Midbrain (tissue), 1 donor: ENCODE results near the gene NMBR.
"Not testable (repeated sequence)": the region's sequence is repeated elsewhere in the genome, so short reads cannot be mapped to it uniquely, and the experiment has no call there.

Experiments
- DNase-seq: peaks from one replicate; lab custom pipeline; 2025; lab: John Stamatoyannopoulos, UW

NMBR gene

DNA sequence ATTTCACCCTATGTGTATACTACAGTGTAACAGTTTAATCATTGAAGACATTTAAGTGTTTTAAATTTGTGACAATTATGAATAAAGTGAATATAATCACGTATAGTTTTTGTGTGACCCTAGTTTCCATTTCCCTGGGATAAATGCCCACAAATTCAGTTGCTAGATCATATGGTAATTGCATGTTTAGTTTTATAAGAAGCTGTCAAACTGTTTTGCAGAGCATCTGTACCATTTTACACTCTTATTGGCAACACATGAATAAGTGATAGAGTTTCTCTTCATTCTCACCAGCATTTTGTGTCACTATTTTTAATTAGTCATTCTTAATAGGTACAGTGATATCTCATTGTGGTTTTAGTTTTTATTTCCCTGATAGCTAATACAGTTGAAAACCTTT, 7.4 kb upstream of the NMBR start:
- DNase-seq: no peak

DNA sequence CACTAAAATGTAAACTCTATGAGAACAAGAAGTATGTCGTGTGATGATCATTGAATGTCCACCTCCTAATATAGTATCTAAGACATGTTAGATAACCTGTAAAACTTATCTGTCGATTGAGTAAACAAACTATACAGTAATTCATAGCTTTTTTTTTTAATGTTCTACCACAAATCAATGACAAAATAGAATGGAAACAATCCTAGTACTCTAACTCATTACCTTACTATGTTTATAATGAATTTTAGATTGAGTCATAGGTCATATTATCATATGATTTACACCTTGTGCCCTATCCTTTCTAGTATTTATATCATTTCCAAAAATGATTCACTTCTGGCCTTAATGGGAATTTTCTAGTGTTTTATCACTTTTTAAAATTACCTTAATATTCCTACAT, 6.3 kb upstream of the NMBR start:
- DNase-seq: no peak

DNA sequence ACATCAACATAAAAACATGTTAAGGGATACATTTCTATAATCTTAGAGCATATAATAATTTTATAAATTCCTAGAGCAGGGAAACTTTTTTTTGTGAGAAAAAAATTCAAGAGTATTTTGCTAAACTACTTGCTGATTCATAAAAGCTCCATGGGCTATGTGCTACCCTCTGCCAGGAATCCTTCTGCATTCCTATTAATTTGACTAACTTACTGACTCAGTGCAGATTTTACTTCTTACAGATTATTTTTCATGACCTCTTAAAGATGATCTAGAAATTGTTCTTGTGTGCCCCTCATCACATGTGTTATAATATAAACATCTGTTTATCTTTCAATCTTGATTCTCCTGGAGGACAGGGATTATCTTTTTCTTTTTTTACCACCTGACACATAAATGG, 5.8 kb upstream of the NMBR start:
- DNase-seq: no peak

DNA sequence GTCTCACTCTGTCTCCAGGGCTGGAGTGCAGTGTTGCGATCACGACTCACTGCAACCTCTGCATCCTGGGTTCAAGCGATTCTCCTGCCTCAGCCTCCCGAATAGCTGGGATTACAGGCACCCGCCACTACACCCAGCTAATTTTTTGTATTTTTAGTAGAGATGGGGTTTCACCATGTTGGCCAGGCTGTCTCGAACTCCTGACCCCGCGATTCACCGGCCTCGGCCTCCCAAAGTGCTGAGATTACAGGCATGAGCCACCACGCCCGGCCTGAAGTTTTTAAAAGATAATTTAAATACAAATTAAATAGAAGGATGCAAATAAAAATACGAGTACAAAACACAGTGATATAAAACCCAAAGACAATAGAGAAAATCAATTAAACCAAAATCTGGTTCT, 5.4 kb downstream of the NMBR start:
- not testable (repeated sequence) for DNase-seq

DNA sequence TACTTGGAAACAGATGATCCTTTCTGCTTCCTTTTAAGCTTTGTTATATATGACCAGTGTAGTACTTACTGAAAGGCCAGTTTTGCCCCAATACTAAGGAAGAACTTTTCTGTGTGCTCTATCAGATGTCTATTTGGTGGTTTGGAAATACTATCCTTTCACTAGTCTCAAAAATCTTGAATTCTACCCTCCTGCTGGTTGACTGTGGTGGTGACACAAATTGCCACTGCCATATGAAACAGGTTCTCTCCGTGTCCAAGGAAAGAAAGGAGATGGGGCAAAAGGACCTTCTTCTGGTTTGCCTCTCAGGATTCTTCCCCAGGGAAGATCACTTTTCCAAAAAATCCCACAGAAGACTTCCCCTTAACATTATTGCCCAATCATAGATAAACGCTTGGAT, 8.0 kb downstream of the NMBR start:
- no peak for DNase-seq

DNA sequence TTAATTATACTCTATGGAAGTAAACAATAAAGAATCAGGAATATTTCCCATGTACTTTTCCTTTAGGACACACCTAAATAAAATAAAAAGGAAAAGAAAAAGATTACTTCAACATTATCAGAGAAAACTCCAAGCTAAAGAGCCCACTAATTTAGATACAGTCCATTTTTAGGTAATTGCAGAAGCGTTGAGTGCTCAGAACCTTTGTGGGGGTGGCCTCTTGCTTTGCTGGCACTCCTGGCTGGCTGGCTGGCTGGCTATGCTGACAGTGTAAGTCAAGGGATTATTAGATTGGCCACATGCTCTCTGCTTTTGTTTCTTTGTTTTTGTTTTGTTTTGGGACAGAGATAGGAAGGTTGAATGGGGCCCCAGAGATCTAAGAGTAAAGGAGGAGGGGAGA, 14.3 kb downstream of the NMBR start, which contains the start of gene GJE1:
Gene GJE1 (plus strand): TSS at position 301 of the 400 bp plus-strand sequence. CDS start 234 bp downstream, outside the sequence.
- no peak for DNase-seq

DNA sequence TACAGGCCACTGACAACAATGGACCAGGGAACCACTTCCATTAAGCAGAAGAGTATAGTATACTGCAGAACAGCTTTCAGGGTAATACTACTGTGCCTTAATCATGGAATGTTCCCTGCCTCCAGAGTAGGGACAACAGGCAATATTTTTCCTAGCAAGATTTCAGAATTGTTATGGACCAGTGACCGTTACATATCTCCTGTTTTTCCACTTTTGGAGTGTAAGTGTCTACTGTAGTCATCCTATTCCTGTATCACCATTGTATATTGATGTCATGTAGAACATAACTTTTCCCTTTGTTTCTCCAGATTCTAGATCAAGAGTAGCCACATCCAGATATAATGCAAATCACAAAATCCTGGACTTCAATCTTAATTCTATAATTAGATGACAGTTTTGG, 16.1 kb downstream of the NMBR start:
- no peak for DNase-seq

DNA sequence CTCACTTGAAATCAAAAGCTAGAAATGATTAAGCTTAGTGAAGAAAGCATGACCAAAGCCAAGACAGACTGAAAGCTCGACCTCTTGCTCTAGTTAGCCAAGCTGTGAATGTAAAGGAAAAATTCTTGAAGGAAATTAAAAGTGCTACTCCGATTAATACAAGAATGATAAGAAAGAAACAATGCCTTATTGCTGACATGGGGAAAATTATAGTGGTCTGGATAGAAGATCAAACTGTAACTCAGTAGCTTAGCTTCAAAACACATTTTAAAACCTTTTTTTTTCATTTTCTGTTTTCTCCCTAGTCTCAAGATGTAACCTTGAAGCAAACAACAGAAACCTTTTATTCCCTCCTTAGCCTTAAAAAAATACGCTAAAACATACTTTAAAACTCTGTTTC, 25.6 kb downstream of the NMBR start:
- DNase-seq: no peak

DNA sequence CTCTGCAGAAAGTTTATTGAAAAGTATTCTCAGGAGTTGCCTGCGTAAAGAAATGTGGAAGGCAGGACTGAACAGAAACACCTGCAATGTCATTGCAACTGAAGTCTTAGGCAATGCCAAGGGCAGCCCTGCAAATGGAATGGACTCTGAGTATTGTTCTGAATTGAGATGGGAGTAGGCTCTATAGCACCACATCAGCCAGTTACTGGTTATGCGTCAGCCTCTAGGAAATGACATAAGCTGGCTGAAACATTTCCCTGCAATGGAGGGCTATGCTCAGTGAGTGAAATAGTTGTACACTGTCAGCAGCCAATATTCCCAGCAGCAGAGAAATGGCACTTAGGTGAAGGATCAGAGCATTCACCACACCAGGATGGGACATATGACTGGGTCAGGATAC, 28.0 kb downstream of the NMBR start:
- no peak for DNase-seq

DNA sequence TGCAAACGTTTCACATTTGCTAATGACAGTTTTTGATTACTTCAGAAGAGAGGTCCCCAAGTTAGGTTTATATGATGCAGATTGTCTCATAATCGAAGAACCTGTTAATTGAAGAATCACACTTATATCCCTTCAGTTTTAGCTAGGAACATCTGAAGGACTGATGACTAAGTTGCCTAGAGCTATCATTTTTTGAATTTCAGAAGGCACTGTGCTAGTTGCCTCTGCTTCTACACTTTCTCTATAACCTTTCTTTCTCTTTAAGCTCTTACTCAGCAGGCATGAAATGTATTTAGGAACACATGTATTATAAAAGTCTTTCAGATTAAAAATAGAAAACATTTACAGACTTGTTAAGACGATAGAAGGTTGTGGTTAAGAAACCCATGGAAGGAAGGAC, 28.6 kb downstream of the NMBR start:
- DNase-seq: no peak

DNA sequence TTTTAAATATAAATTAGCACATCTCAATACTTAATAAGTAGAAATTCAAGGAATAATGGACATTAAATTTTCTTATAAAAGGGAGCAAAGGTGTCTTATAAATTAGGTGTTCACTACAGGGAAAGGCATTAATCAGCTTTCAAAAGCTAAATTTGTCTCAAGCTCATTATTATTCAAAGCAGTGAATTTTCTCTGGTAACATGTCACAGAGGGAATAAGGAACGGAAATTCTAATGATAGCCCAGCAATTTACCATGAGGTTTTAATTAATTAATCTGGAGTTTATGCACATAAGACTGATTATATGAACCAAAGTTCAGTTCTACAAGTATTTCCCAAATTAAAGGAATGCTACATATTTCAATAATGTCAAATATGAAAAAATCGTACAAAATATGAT, 29.6 kb downstream of the NMBR start:
- DNase-seq: no peak

DNA sequence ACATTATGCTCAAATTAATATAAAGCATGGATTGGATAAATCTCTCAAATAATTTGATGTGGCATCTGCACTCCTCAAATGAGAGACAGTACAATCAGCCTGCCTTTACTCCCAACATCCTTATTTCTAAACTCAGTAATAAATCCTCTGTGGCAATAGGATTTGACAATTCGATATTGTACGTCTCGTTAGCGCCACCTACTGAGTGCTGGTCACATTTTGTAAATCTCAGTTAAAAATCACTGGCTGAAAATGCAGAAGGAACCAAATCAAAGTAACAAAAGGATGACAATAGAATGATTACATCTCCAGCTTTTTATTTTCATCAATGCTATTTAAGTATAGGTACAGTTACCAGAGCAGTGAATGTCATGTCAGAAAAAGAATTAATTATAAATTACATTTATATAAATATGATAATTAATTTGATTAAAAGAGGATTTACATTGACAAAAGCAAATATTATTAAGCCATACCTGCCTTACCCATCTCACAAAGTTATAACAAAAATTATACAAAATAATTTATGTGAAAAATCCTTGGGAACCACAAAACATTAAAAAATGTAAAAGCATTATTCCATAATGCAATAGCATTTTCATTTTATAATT, 34.4 kb downstream of the NMBR start:
- peak; percentile 81 for DNase-seq

DNA sequence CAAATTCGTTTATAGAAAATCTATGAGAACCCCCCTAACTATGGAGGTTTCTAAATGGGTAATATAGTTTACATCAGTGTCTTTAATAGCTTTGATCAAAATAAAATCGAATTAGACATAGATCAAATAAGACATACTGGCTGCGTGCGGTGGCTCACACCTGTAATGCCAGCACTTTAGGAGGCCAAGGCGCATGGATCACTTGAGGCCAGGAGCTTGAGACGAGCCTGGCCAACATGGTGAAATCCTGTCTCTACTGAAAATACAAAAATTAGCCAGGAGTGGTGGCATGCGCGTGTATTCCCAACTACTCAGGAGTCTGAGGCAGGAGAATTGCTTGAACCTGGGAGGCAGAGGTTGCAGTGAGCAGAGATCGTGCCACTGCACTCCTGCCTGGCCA, 36.1 kb downstream of the NMBR start:
- DNase-seq: not testable (repeated sequence)

DNA sequence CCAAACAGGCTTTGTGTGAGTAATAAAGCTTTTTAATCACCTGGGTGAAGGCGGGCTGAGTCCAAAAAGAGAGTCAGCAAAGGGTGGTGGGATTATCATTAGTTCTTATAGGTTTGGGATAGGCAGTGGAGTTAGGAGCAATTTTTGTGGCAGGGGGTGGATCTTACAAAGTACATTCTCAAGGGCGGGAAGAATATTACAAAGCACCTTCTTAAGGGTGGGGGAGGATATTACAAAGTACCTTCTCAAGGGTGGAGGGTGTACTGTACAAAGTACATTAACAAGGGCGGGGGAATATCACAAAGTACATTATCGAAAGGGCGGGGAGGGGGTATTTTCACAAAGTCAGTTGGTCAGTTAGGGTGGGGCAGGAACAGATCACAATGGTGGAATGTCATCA, 42.1 kb downstream of the NMBR start:
- not testable (repeated sequence) for DNase-seq

DNA sequence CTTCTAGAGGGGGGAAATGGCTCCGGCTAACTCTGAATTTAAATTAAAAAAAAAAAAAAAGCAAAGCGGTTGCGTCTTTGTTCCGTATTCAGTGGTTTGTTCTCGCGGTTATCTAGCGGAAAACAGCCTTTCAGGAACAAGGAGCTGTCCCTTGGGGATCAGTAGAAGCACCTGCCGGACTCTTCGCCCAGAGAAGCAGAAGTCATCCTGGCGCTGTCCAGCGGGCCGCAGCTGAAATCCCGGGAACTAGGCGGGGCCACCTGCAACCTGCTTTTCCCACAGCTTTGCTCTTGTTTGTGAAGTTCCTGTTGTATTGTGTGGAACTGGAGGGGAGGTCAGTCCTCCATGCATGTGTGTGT, 58.1 kb downstream of the NMBR start:
- DNase-seq: no peak

DNA sequence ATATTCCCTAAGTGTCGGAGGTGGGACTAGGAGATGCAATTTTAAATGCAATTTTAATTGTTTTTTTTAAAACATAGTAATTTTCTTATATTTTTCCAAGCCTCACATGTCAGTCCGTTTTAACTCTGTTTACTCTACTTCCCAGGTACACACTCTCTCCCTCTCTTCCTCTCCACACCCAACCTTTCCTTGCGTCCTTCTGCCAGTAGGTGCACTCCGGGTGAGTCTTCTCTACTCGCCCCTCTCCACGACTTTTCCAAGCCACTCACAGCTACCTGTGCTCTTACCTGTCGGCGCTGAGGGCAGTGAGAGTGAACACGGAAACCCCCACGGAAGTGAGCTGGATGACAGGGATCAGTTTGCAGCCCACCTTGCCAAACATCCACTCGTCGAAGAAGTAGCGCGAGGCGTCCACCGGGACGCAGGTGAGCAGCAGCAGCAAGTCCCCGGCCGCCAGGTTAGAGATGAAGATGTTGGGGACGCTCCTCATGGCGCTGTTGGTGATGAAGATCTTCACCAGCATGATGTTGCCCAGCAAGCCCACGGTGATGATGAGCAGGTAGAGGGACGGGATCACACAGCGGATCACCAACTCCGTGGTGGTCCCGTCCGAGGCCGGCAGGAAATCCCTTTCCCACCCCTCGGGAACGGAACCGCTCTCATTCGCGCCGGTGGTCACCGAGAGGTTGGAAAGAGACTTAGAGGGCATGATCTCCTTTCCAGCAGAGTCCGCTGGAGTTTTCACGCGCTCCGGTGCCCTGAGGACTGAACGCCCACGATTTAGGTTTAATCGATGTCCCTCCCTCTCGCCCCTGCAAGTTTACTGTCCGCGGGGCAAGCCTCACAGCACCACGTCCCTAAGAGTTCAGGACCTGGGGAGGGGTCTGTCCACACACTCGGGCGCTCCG, 58.7 kb downstream of the NMBR start:
- DNase-seq: no peak

DNA sequence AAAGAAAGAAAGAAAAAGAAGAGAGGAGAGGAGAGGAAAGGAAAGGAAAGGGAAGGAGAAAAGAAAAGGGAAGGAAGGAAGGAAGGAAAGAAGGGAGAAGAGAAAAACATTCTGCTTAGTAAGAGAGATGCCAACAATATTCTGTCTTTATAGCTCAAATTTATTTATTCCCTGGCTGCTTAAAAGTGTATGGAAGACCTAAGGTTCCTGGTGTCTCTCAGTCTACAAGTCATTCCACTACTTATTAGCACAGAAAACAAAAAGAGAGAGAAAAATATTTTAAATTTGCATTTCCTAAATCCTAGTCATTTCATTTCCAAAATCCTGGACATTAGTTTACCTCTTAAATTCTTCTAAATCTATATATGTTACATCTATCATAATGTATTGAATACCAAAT, 67.8 kb downstream of the NMBR start:
- no peak for DNase-seq

DNA sequence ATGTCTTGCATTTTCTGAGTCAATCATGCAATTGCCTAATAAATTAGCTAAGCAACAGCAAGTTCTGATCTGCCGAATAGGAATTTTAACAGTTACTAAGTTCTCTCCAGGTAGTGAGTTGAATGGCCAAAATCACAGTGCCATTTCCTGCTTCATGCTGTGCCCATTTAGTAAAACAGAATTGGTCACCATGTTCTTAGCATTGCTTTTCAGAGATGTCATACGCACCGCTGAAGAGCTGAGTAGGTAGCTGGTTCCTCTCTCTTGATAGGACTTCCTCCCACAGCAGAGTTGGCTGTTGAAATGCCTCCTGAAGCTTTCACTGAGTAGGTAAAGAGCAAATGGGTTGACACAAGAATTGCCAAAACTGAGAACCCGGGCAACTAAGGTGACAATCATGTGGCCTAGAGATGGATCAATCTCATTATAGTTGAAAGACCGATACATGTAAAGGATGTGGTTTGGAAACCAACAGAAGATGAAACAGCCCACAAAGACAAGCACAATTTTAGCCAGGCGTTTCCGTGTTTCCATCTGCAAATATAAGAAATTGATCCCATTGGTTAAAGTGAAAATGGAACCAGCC, 71.3 kb downstream of the NMBR start:
- DNase-seq: no peak

DNA sequence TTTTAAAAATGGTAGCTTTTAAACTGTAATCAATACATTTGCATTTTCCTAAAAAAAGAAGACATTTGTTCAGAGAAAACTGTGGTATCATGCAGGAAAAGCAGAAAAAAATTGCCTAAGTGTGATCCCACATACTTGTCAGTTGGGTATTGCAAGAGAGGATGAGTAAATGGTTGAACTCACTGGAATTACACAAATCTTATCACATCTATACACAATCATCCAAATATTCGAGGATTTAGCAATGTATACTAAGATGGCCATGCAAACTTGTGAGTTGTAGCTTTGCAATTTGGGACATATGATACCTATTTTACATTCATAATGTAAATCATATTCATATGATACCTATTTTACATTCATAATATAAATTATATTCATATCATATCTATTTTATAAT, 72.4 kb downstream of the NMBR start:
- no peak for DNase-seq

DNA sequence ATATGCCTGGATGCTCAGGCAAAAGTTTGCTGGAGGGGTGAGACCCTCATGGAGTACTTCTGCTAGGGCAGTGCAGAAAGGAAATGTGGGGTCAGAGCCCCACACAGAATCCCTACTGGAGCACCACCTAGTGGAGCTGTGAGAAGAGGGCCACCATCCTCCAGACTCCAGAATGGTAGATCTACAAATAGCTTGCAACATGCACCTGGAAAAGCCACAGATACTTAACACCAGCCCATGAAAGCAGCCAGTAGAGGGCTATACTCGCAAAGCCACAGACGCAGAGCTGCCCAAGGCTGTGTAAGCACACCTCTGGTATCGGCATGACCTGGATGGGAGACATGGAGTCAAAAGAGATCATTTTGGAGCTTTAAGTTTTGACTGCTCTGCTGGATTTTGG, 74.9 kb downstream of the NMBR start:
- DNase-seq: no peak

DNA sequence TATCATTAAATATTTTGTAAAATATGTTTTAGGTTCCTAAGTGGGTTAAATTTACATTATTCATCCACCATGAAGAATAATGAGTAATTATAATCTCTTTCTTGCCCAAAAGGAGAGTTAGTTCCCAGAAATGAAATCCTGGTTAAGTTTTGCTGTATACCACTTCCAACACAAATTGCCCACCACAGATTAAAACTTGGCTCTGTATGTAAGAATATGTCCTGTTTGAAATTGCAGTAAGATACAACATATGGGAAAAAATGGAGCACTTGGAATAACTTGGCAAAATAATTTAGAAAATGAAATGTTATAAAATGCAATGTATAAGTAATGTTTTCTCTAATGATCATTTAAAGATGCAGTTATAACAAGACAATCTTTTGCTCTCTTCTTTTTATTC, 78.5 kb downstream of the NMBR start:
- no peak for DNase-seq

DNA sequence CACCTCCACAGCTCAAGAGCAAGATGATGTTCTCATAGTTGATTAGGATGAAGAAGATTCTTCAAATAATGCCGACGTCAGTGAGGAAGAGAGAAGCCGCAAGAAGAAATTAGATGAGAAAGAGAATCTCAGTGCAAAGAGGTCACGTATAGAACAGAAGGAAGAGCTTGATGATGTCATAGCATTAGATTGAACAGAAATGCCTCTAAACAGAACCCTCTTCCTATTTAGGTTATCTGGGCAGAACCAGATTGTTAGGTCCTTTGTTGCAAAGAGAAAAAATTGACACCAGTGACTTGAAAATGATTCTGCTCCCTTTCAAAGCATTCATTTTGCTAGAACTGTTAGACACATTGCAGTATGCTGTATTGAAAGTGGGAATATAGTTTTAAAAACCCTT, 84.1 kb downstream of the NMBR start:
- DNase-seq: not testable (repeated sequence)

DNA sequence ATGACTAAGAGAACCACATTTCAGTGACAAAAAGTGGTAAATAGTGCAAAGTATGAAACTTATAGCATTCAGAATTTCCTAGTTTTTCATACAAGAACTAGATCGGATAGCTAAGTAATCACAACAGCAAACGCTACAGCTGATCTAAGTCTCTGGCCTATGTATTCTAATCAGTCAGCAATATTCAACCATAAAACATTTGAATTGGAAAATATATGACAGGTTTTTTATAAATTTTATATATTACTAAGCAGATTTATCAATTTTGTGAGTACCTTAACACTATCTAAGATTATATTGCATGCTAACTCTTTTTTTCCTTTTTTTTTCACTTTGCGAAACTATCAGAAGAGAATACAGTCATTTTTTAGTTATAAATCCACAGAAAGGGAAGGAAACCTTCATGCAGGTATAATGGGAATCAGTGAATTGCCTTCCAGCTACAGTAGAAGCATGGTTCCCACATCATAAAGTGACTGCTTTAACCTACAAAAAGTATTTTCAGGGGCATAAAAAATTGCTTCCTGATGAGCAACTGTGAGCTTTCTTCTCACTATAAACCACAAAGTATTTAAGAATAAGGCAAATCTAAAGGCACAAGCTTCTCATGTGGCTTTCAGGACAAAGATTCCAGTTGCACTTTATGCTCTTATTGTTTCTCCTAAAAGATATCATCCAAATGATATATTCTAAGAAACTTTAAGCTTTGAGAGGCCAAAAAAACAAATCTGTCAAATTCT, 88.2 kb downstream of the NMBR start:
- DNase-seq: no peak
